ENCODE data around the gene DSE.
A peak's percentile ranks its signal among the peaks of the same experiment; 100 is the strongest.

Gene DSE

GRCh38 chr6:116364321-116364720 is 6.4 kb upstream of the DSE start:
- no peak overlapping the region for H3K14ac ChIP-seq (ENCODE audit: low read length in 2 of 2)
- no peak overlapping the region for H2BK12ac ChIP-seq (ENCODE audit: low read length in 2 of 2)
- H3K79me1 ChIP-seq (replicated peaks; ENCODE audit: low read length, poor library complexity, severe bottlenecking), result peaks cover 9% of the 10 kb centered on the region
- H3K18ac ChIP-seq (ENCODE audit: low read depth in 1 of 2, low read length in 2 of 2), result no peak overlapping the region
- no peak overlapping the region for H3K4me2 ChIP-seq (ENCODE audit: low read length, poor library complexity, severe bottlenecking)
- peak overlapping the region; percentile 85 for H3K27ac ChIP-seq (ENCODE audit: low read length, poor library complexity, severe bottlenecking)
- no peaks in the 10 kb centered on the region for H3K27me3 ChIP-seq (ENCODE audit: control insufficient read depth in 1 of 2, insufficient read depth in 1 of 2, low read length in 2 of 2)
- H4K8ac ChIP-seq (ENCODE audit: low read length), result no peak overlapping the region
- no peak overlapping the region for H2BK5ac ChIP-seq (ENCODE audit: low read depth, low read length, poor library complexity, severe bottlenecking)
- H4K91ac ChIP-seq (ENCODE audit: low read length), result no peak overlapping the region
- H3K9me3 ChIP-seq (ENCODE audit: control insufficient read depth, low read length), result no peaks in the 10 kb centered on the region
- WGBS, result 83% methylated on average over 2 of the region's 2 CpGs
- no peak overlapping the region for H3K23ac ChIP-seq (ENCODE audit: low read length in 2 of 2)
- no peak overlapping the region for H3K4me3 ChIP-seq (ENCODE audit: insufficient read depth in 1 of 2, low read depth in 1 of 2, low read length in 2 of 2)
- DNase-seq, result no peak
- H2AFZ ChIP-seq (ENCODE audit: low read depth, low read length), result no peak overlapping the region
- peaks cover 2% of the 10 kb centered on the region for H3K4me1 ChIP-seq (ENCODE audit: control insufficient read depth, insufficient read depth, low read depth, low read length)
- H2BK120ac ChIP-seq (ENCODE audit: low read depth, low read length), result no peak overlapping the region
- no peaks in the 10 kb centered on the region for H3K36me3 ChIP-seq (ENCODE audit: control insufficient read depth in 1 of 2, insufficient read depth in 2 of 2, low read depth in 1 of 2, low read length in 2 of 2)
- H3K9ac ChIP-seq (ENCODE audit: low read length), result no peak overlapping the region
- no peak overlapping the region for H3K4ac ChIP-seq (ENCODE audit: low read depth in 1 of 2, low read length in 2 of 2)
- H2BK15ac ChIP-seq (ENCODE audit: low read depth, poor library complexity, severe bottlenecking), result no peak overlapping the region
- H2AK5ac ChIP-seq (ENCODE audit: low read length, severe bottlenecking), result no peak overlapping the region

DNA sequence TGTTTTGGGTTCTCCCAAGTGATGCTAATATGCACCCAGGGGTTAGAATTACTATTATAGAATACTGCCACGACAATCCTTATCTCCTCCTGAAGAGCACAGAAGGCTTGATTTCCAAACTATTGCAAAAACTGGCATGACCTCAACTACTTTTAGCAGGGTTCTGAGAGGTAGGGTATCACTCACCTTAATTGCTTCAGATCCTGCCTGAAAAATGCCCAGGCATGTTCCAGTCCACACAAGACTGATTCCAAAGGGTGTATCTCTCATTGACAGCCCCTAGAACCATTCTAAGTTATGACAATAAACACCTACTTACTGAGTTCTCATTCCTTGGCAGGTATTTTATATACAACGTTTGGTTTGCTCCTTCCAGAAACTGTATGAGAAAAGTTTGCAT is 5.0 kb upstream of the DSE start:
- H3K4me2 ChIP-seq (ENCODE audit: low read length, poor library complexity, severe bottlenecking), result no peak overlapping the region
- no peak overlapping the region for H4K8ac ChIP-seq (ENCODE audit: low read length)
- H2BK12ac ChIP-seq (ENCODE audit: low read length in 2 of 2), result no peak overlapping the region
- no peak overlapping the region for H3K4me3 ChIP-seq (ENCODE audit: insufficient read depth in 1 of 2, low read depth in 1 of 2, low read length in 2 of 2)
- no peaks in the 10 kb centered on the region for H3K27me3 ChIP-seq (ENCODE audit: control insufficient read depth in 1 of 2, insufficient read depth in 1 of 2, low read length in 2 of 2)
- H2BK5ac ChIP-seq (ENCODE audit: low read depth, low read length, poor library complexity, severe bottlenecking), result no peak overlapping the region
- H3K36me3 ChIP-seq (ENCODE audit: control insufficient read depth in 1 of 2, insufficient read depth in 2 of 2, low read depth in 1 of 2, low read length in 2 of 2), result no peaks in the 10 kb centered on the region
- H4K91ac ChIP-seq (ENCODE audit: low read length), result no peak overlapping the region
- no peak overlapping the region for H3K14ac ChIP-seq (ENCODE audit: low read length in 2 of 2)
- peak overlapping the region; percentile 69 for H2AK5ac ChIP-seq (ENCODE audit: low read length, severe bottlenecking)
- H3K27ac ChIP-seq (ENCODE audit: low read length, poor library complexity, severe bottlenecking), result no peak overlapping the region
- no peak for DNase-seq
- no peak overlapping the region for H2BK15ac ChIP-seq (ENCODE audit: low read depth, poor library complexity, severe bottlenecking)
- H3K23ac ChIP-seq (ENCODE audit: low read length in 2 of 2), result no peak overlapping the region
- H3K79me1 ChIP-seq (replicated peaks; ENCODE audit: low read length, poor library complexity, severe bottlenecking), result peaks cover 9% of the 10 kb centered on the region
- WGBS, result 100% methylated on average over 1 of the region's 2 CpGs
- no peak overlapping the region for H3K9ac ChIP-seq (ENCODE audit: low read length)
- H3K18ac ChIP-seq (ENCODE audit: low read depth in 1 of 2, low read length in 2 of 2), result no peak overlapping the region
- H3K4ac ChIP-seq (ENCODE audit: low read depth in 1 of 2, low read length in 2 of 2), result no peak overlapping the region
- peaks cover 5% of the 10 kb centered on the region for H3K4me1 ChIP-seq (ENCODE audit: control insufficient read depth, insufficient read depth, low read depth, low read length)
- H2AFZ ChIP-seq (ENCODE audit: low read depth, low read length), result no peak overlapping the region
- no peak overlapping the region for H2BK120ac ChIP-seq (ENCODE audit: low read depth, low read length)
- no peaks in the 10 kb centered on the region for H3K9me3 ChIP-seq (ENCODE audit: control insufficient read depth, low read length)

DNA sequence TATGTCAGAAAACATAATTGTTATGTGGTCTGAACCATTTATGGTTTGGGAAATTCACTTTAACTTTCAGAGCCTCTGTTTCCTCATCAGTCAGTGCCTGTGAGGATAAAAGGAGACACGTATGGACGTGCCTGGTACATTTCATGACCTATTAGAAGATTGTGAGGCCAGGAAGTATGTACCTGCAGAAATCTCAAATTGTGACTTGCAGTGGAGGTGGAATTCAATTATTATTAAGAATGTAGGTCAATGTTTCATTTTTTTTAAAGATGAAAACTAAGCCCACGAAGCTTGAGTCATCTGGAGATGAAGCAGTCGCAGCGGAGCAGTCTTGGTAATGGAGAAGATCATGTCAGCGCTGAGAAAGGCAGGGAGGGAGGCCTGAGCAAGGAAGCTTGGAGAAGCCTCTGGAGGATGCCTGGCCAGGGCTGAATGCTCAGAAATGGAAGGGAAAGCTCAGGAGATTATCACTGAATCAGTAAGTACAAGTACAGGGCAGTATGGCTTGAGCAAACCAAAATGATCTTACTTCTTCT is 3.9 kb upstream of the DSE start:
- Histone ChIP-seq H2BK5ac (ENCODE audit: low read depth, low read length, poor library complexity, severe bottlenecking) (no peak overlapping the region), H3K9ac (ENCODE audit: low read length) (no peak overlapping the region), H4K91ac (ENCODE audit: low read length) (no peak overlapping the region), H2BK120ac (ENCODE audit: low read depth, low read length) (no peak overlapping the region), H2AFZ (ENCODE audit: low read depth, low read length) (no peak overlapping the region), H3K27ac (ENCODE audit: low read length, poor library complexity, severe bottlenecking) (no peak overlapping the region), H2BK12ac (ENCODE audit: low read length in 2 of 2) (no peak overlapping the region), H3K4me1 (ENCODE audit: control insufficient read depth, insufficient read depth, low read depth, low read length) (peaks cover 5% of the 10 kb centered on the region), H2AK5ac (ENCODE audit: low read length, severe bottlenecking) (peak overlapping the region; percentile 44), H3K4me3 (ENCODE audit: insufficient read depth in 1 of 2, low read depth in 1 of 2, low read length in 2 of 2) (no peak overlapping the region), H3K18ac (ENCODE audit: low read depth in 1 of 2, low read length in 2 of 2) (no peak overlapping the region), H3K36me3 (ENCODE audit: control insufficient read depth in 1 of 2, insufficient read depth in 2 of 2, low read depth in 1 of 2, low read length in 2 of 2) (no peaks in the 10 kb centered on the region), H2BK15ac (ENCODE audit: low read depth, poor library complexity, severe bottlenecking) (no peak overlapping the region), H3K9me3 (ENCODE audit: control insufficient read depth, low read length) (no peaks in the 10 kb centered on the region), H3K23ac (ENCODE audit: low read length in 2 of 2) (no peak overlapping the region), H3K4me2 (ENCODE audit: low read length, poor library complexity, severe bottlenecking) (no peak overlapping the region), H3K79me1 (replicated peaks; ENCODE audit: low read length, poor library complexity, severe bottlenecking) (peaks cover 9% of the 10 kb centered on the region), H3K4ac (ENCODE audit: low read depth in 1 of 2, low read length in 2 of 2) (no peak overlapping the region), H3K14ac (ENCODE audit: low read length in 2 of 2) (no peak overlapping the region), H3K27me3 (ENCODE audit: control insufficient read depth in 1 of 2, insufficient read depth in 1 of 2, low read length in 2 of 2) (no peaks in the 10 kb centered on the region), H4K8ac (ENCODE audit: low read length) (no peak overlapping the region)
- 95% methylated on average over 6 of the region's 6 CpGs for WGBS
- no peak for DNase-seq

DNA sequence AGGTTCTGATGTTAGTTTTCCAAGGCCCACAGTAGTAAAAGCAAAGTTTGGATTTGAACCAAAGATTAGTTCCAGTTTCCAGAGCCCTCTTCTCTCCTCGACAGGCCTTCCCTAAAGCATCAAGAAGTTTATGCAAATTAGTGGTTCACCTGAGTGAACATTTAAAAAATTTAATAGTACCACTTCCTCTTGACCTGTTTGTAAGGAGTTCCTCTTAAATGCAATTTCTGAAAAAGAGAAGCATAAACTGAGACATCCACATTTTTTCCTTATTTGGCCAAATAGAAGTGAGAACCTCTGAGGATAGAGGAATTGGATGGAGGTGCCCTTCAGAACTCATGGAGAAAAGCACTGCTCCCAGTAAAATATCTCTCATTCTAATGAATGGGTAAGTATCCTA is 1.2 kb upstream of the DSE start:
- Histone ChIP-seq H2BK12ac (ENCODE audit: low read length in 2 of 2) (no peak overlapping the region), H3K36me3 (ENCODE audit: control insufficient read depth in 1 of 2, insufficient read depth in 2 of 2, low read depth in 1 of 2, low read length in 2 of 2) (no peaks in the 10 kb centered on the region), H3K4me2 (ENCODE audit: low read length, poor library complexity, severe bottlenecking) (peak overlapping the region; percentile 80), H4K91ac (ENCODE audit: low read length) (no peak overlapping the region), H3K4me3 (ENCODE audit: insufficient read depth in 1 of 2, low read depth in 1 of 2, low read length in 2 of 2) (peak overlapping the region in 1 of 2 experiments; percentile 89), H3K27ac (ENCODE audit: low read length, poor library complexity, severe bottlenecking) (peak overlapping the region; percentile 96), H3K23ac (ENCODE audit: low read length in 2 of 2) (no peak overlapping the region), H2BK5ac (ENCODE audit: low read depth, low read length, poor library complexity, severe bottlenecking) (no peak overlapping the region), H2AK5ac (ENCODE audit: low read length, severe bottlenecking) (no peak overlapping the region), H3K9ac (ENCODE audit: low read length) (peak overlapping the region; percentile 97), H2BK15ac (ENCODE audit: low read depth, poor library complexity, severe bottlenecking) (no peak overlapping the region), H3K4ac (ENCODE audit: low read depth in 1 of 2, low read length in 2 of 2) (no peak overlapping the region), H3K79me1 (replicated peaks; ENCODE audit: low read length, poor library complexity, severe bottlenecking) (peaks cover 7% of the 10 kb centered on the region), H4K8ac (ENCODE audit: low read length) (no peak overlapping the region), H3K9me3 (ENCODE audit: control insufficient read depth, low read length) (no peaks in the 10 kb centered on the region), H2BK120ac (ENCODE audit: low read depth, low read length) (no peak overlapping the region), H2AFZ (ENCODE audit: low read depth, low read length) (no peak overlapping the region), H3K4me1 (ENCODE audit: control insufficient read depth, insufficient read depth, low read depth, low read length) (peaks cover 8% of the 10 kb centered on the region), H3K14ac (ENCODE audit: low read length in 2 of 2) (no peak overlapping the region), H3K27me3 (ENCODE audit: control insufficient read depth in 1 of 2, insufficient read depth in 1 of 2, low read length in 2 of 2) (no peaks in the 10 kb centered on the region), H3K18ac (ENCODE audit: low read depth in 1 of 2, low read length in 2 of 2) (no peak overlapping the region)
- no peak for DNase-seq
- no CpG with 5 or more reads among the region's 1 CpG for WGBS

All from mesenchymal stem cell (in vitro differentiated cells and primary cell).